GM12878 (cell line): ENCODE measurements around the gene UBAP2. TPM values are rescaled to one million over a fixed set of nuclear protein-coding genes. Genes with fewer than 3 reads are reported as not detected.

ENCODE experiments used
- ATAC-seq: fragments of 200-7000 bp; cut with Tn5 transposase; 3 replicates; pipeline ENCODE4 v1.9.1; 2020; ENCODE audit warnings: mild to moderate bottlenecking, moderate library complexity
- BruUV-seq: library from RNA; stranded (reverse); fragments of 400-500 nt; replicated peaks from 2 replicates; lab custom pipeline; 2021; lab: Mats Ljungman, UMichigan
- CTCF ChIA-PET: fragments of 300-600 bp; sonication (Branson Sonifier 250); formaldehyde crosslinking; extraction: SDS; loops from one replicate; lab custom pipeline; 2021; ENCODE audit warnings: inconsistent platforms; lab: Yijun Ruan, JAX
- POLR2A ChIA-PET: fragments of 350-600 bp; formaldehyde crosslinking; extraction: SDS; loops from one replicate; lab custom pipeline; 2021; ENCODE audit warnings: inconsistent platforms; lab: Charles Lee
- RAD21 ChIA-PET: fragments of 300-600 bp; sonication (Branson Sonifier 250); formaldehyde crosslinking; loops from one replicate; lab custom pipeline; 2023; ENCODE audit warnings: antibody characterized with exemption; ENCODE audit not compliant: unreplicated experiment; lab: Charles Lee
- SMC1A ChIA-PET: fragments of 300-600 bp; sonication (Branson Sonifier 250); formaldehyde crosslinking; loops from one replicate; lab custom pipeline; 2023; ENCODE audit not compliant: unreplicated experiment, uncharacterized antibody; lab: Charles Lee
- DNase-seq: peaks from one replicate; pipeline ENCODE4 v3.0.0-alpha.2; 2011; ENCODE audit warnings: low read depth, low spot score
- FAIRE-seq: peaks from 3 replicates; lab custom pipeline; 2011; peaks lifted over from hg19 to GRCh38; lab: Jason Lieb, UNC
- H2AFZ ChIP-seq: 2 replicates; pipeline ENCODE4 v1.6.0; 2011; ENCODE audit warnings: low read depth, low read length, control low read depth; ENCODE audit not compliant: control insufficient read depth
- H3K27ac ChIP-seq: 2 replicates; pipeline ENCODE4 v1.5.1; 2011; ENCODE audit warnings: control low read depth; ENCODE audit not compliant: control insufficient read depth, insufficient read depth
- H3K27me3 ChIP-seq, 2 experiments: replicated peaks in 1 of 2; 2 replicates each; pipeline versions ENCODE4 v1.6.0 to v1.6.1; 2011; ENCODE audit warnings: low read length in 1 of 2; ENCODE audit not compliant: control insufficient read depth in 2 of 2, insufficient read depth in 2 of 2
- H3K36me3 ChIP-seq, 2 experiments: 2 replicates each; pipeline ENCODE4 v1.5.1; 2011; ENCODE audit warnings: low read length in 1 of 2; ENCODE audit not compliant: control insufficient read depth in 2 of 2, insufficient read depth in 2 of 2
- H3K4me1 ChIP-seq: 2 replicates; pipeline ENCODE4 v1.6.1; 2011; ENCODE audit warnings: mild to moderate bottlenecking, low read length, moderate library complexity, mixed read lengths; ENCODE audit not compliant: control insufficient read depth, insufficient read depth
- H3K4me2 ChIP-seq: 2 replicates; pipeline ENCODE4 v1.6.0; 2011; ENCODE audit warnings: control low read depth; ENCODE audit not compliant: control insufficient read depth, insufficient read depth
- H3K4me3 ChIP-seq: fragments of 200-600 bp; sonication (generic); 2 replicates; pipeline ENCODE4 v1.5.1; 2016
- H3K79me2 ChIP-seq: 2 replicates; pipeline ENCODE4 v1.6.0; 2011; ENCODE audit warnings: low read length; ENCODE audit not compliant: control insufficient read depth, insufficient read depth
- H3K9ac ChIP-seq: 2 replicates; pipeline ENCODE4 v1.8.0; 2011; ENCODE audit warnings: low read length, control low read depth, mixed read lengths; ENCODE audit not compliant: control insufficient read depth, insufficient read depth
- H3K9me3 ChIP-seq: replicated peaks from 3 replicates; pipeline ENCODE4 v1.5.1; 2011; ENCODE audit warnings: mild to moderate bottlenecking, low read length; ENCODE audit not compliant: control insufficient read depth, insufficient read depth
- H4K20me1 ChIP-seq: 2 replicates; pipeline ENCODE4 v1.6.0; 2011; ENCODE audit not compliant: control insufficient read depth, insufficient read depth
- ATF7 ChIP-seq: fragments of 450-650 bp; IDR thresholded peaks from 2 replicates; pipeline ENCODE4 v1.6.1; 2016; ENCODE audit warnings: low read depth, mild to moderate bottlenecking
- CBX5 ChIP-seq: sonication (generic); IDR thresholded peaks from 2 replicates; pipeline ENCODE4 v1.6.1; 2016; ENCODE audit warnings: low read depth, moderate library complexity, mild to moderate bottlenecking, inconsistent platforms
- FOXM1 ChIP-seq: IDR thresholded peaks from 2 replicates; pipeline ENCODE4 v1.6.1; 2012; ENCODE audit warnings: low read depth, mild to moderate bottlenecking, inconsistent platforms, low read length, moderate library complexity
- HCFC1 ChIP-seq: fragments of 150-350 bp; IDR thresholded peaks from 2 replicates; pipeline ENCODE4 v1.6.1; 2014; ENCODE audit warnings: low read length
- IKZF2 ChIP-seq, 2 experiments: fragments of 450-650 bp; IDR thresholded peaks; 2 replicates each; pipeline ENCODE4 v1.6.1; 2017; ENCODE audit warnings: mild to moderate bottlenecking in 2 of 2, moderate library complexity in 2 of 2
- KDM1A ChIP-seq: fragments of 200-600 bp; sonication (generic); IDR thresholded peaks from 2 replicates; pipeline ENCODE4 v1.6.1; 2016; ENCODE audit warnings: borderline replicate concordance
- PAX5 ChIP-seq: IDR thresholded peaks from 2 replicates; pipeline ENCODE4 v1.6.1; 2011; ENCODE audit warnings: low read depth, low read length, borderline replicate concordance
- YY1 ChIP-seq: IDR thresholded peaks from 2 replicates; pipeline ENCODE4 v1.6.1; 2011; ENCODE audit warnings: low read depth, mild to moderate bottlenecking, low read length
- WGBS: methylation state at CpG from one replicate; pipeline ENCODE4 v1.1.6; 2016; ENCODE audit warnings: low lambda C conversion rate; ENCODE audit not compliant: insufficient replicate concordance, insufficient coverage; ENCODE audit errors: missing lambda C conversion rate; 5-methylcytosine and 5-hydroxymethylcytosine counted together
- in situ Hi-C: fragments of 300-500 bp; cut with MboI; formaldehyde crosslinking; loops from 9 replicates; pipeline ENCODE4 v1.14.3; 2018; ENCODE audit warnings: mixed read lengths
- intact Hi-C: fragments of 100-400 bp; cut with micrococcal nuclease; formaldehyde crosslinking; loops from one replicate; pipeline ENCODE4 v1.14.2; 2022; ENCODE audit not compliant: unreplicated experiment
- polyA plus RNA-seq, 11 experiments: library from polyadenylated mRNA; depleted of rRNA in 4 of 11; unstranded in 6 of 11; stranded (reverse) in 5 of 11; fragments of >200 nt; fragmentation: Nextera tagmentation in 4 of 11; fragmentation: Illumina TruSeq in 1 of 11; extraction: Ambion mirVana in 4 of 11; extraction: Trizol in 1 of 11; gene quantifications; 1 replicate in 1 of 11; 2 replicates in 10 of 11; pipeline versions ENCODE4 v1.2.1 to v1.2.3, GENCODE V29; 2011 to 2016; ENCODE audit warnings: inconsistent platforms in 2 of 11, missing spikeins in 2 of 11, low read depth in 1 of 11
- total RNA-seq, 4 experiments: library from RNA; depleted of rRNA in 3 of 4; stranded (reverse); fragments of >200 nt in 3 of 4; fragmentation: Illumina TruSeq in 1 of 4; extraction: Trizol in 1 of 4; gene quantifications; 2 replicates each; pipeline versions ENCODE4 v1.2.1 to v1.2.3, GENCODE V29; 2013 to 2021
- TF ChIP-seq, protein P1 (sequence below): fragments of 450-650 bp; conservative IDR thresholded peaks from 2 replicates; pipeline ENCODE4 v1.6.1; 2017; ENCODE audit warnings: mild to moderate bottlenecking, moderate library complexity
- TF ChIP-seq, protein P2 (sequence below): fragments of 450-650 bp; IDR thresholded peaks from 2 replicates; pipeline ENCODE4 v1.6.1; 2017; ENCODE audit warnings: mild to moderate bottlenecking
- TF ChIP-seq, protein P3 (sequence below): fragments of 450-650 bp; IDR thresholded peaks from 2 replicates; pipeline ENCODE4 v1.6.1; 2017; ENCODE audit warnings: antibody characterized with exemption, mild to moderate bottlenecking, moderate library complexity

Gene UBAP2
- total and polyA plus RNA-seq, 10 of the 15 experiments (the other 5 are each of a cell fraction or from before 2014, with no cell fraction given) = 8.5 to 48.2 (median 28.1) TPM

DNA sequence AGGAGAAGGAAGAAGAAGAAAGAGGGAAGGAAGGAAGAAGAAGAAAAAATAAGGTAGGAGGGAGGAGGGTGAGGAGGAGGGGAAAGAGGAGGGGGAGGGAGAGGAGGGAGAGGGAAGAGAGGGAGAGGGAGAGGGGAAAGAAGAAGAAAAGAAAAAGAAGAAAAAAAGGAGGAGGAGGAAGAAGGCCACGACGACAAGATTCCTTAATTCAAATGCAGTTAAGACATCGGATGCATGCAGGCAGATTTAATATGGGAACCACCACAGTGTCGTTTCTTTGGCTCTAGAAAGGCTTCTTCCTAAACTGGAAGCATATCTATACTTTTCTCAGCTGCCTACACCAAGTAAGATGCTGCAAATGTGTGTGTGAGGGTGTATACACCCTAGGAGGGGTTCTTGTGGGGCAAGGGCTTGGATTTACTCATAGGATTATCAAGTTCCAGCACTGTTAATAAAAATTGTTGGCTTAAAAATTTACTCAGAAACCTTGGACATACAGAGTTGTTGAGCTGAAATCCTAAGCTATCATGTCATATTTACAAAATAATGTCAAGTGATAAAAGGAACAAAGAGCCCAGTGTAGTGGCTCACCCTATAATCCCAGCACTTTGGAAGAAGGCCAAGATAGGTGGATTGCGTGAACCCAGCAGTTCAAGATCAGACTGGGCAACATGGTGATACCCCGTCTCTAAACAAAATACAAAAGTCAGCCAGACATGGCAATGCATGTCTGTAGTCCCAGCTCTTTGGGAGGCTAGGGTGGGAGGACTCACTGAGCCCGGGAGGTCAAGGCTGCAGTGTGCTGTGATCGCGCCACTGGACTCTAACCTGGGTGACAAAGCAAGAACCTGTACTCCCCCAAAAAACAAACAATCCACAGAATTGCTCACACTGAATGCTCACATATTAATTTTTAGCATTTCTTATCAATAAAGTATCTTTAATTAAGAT lies 108.5 kb downstream of the UBAP2 start (continued):
- TF ChIP-seq, protein P1, sequence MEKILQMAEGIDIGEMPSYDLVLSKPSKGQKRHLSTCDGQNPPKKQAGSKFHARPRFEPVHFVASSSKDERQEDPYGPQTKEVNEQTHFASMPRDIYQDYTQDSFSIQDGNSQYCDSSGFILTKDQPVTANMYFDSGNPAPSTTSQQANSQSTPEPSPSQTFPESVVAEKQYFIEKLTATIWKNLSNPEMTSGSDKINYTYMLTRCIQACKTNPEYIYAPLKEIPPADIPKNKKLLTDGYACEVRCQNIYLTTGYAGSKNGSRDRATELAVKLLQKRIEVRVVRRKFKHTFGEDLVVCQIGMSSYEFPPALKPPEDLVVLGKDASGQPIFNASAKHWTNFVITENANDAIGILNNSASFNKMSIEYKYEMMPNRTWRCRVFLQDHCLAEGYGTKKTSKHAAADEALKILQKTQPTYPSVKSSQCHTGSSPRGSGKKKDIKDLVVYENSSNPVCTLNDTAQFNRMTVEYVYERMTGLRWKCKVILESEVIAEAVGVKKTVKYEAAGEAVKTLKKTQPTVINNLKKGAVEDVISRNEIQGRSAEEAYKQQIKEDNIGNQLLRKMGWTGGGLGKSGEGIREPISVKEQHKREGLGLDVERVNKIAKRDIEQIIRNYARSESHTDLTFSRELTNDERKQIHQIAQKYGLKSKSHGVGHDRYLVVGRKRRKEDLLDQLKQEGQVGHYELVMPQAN = no peak
- TF ChIP-seq KDM1A (no peak), IKZF2 (IDR thresholded peaks at IDR 0.05) (no peak)
- TF ChIP-seq, protein P2, sequence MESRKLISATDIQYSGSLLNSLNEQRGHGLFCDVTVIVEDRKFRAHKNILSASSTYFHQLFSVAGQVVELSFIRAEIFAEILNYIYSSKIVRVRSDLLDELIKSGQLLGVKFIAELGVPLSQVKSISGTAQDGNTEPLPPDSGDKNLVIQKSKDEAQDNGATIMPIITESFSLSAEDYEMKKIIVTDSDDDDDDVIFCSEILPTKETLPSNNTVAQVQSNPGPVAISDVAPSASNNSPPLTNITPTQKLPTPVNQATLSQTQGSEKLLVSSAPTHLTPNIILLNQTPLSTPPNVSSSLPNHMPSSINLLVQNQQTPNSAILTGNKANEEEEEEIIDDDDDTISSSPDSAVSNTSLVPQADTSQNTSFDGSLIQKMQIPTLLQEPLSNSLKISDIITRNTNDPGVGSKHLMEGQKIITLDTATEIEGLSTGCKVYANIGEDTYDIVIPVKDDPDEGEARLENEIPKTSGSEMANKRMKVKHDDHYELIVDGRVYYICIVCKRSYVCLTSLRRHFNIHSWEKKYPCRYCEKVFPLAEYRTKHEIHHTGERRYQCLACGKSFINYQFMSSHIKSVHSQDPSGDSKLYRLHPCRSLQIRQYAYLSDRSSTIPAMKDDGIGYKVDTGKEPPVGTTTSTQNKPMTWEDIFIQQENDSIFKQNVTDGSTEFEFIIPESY = no peak

DNA sequence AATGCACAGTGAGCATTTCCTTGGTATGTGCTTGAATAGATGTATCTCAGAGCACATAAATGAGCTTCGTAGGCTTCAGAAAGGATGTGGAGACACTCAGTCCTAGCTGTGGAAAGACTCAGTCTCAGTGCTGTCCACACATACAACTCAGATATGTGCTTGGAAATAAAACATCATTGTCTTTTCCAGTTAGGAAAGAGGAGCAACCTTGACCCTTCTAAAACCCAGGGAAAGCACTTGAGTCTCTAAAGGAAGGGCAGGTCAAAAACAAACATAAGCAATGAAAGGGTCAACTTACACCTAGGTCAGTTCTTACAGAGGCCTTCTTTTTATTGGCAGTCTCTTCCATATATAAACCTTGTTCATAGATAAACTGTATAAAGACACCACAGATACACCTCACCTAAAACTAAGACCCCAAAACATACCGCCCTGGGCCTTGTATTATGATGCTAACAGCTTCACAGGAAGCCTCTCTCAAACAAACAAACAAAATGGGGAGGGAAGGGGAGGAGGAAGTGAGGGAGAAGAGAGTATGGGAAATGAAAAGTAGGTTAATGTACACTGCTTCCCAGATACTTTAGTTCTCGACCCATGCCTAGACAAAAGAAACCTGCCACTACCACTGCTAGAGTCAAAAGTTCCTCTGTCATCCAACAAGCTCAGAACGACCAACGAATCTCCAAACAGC lies 114.4 kb downstream of the UBAP2 start:
- Histone ChIP-seq H3K27ac (no peak overlapping the region), H3K9me3 (no peaks in the 10 kb centered on the region), H3K9ac (no peak overlapping the region), H3K36me3 (peaks cover 31 to 35% of the 10 kb centered on the region in 2 experiments), H3K4me2 (no peak overlapping the region), H2AFZ (no peak overlapping the region), H3K4me3 (no peak overlapping the region), H4K20me1 (no peaks in the 10 kb centered on the region), H3K4me1 (no peaks in the 10 kb centered on the region), H3K79me2 (no peaks in the 10 kb centered on the region), H3K27me3 (no peaks in the 10 kb centered on the region)
- ATAC-seq (no peak), FAIRE-seq (no peak), DNase-seq (no peak)
- BruUV-seq = TSS peak; percentile 13
- SMC1A ChIA-PET = no interaction called here
- RAD21 ChIA-PET = no interaction called here
- CTCF ChIA-PET = interaction anchor here (0.6 to 1.5 kb wide), 3 partner anchors 73 to 282 kb away, joined by 3 to 7 read pairs (median 3); no protein-coding TSS in a partner anchor
- POLR2A ChIA-PET = no interaction called here
- WGBS = 83% methylated on average over 5 of the region's 5 CpGs
- in situ Hi-C loops (no loop called here), intact Hi-C loops (no loop called here)
- TF ChIP-seq HCFC1 (no peak), CBX5 (no peak), ATF7 (no peak), YY1 (no peak), FOXM1 (no peak), PAX5 (no peak)
- TF ChIP-seq, protein P1 = no peak
- TF ChIP-seq, protein P3, sequence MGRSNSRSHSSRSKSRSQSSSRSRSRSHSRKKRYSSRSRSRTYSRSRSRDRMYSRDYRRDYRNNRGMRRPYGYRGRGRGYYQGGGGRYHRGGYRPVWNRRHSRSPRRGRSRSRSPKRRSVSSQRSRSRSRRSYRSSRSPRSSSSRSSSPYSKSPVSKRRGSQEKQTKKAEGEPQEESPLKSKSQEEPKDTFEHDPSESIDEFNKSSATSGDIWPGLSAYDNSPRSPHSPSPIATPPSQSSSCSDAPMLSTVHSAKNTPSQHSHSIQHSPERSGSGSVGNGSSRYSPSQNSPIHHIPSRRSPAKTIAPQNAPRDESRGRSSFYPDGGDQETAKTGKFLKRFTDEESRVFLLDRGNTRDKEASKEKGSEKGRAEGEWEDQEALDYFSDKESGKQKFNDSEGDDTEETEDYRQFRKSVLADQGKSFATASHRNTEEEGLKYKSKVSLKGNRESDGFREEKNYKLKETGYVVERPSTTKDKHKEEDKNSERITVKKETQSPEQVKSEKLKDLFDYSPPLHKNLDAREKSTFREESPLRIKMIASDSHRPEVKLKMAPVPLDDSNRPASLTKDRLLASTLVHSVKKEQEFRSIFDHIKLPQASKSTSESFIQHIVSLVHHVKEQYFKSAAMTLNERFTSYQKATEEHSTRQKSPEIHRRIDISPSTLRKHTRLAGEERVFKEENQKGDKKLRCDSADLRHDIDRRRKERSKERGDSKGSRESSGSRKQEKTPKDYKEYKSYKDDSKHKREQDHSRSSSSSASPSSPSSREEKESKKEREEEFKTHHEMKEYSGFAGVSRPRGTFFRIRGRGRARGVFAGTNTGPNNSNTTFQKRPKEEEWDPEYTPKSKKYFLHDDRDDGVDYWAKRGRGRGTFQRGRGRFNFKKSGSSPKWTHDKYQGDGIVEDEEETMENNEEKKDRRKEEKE = no peak
